Trophoblast cell (in vitro differentiated cells and primary cell): ENCODE results near the gene ELOVL6.

ENCODE experiments used
- DNase-seq, 2 donors: peaks; one replicate each; pipeline ENCODE4 v3.0.0-alpha.2; 2016
- H2AFZ ChIP-seq: 2 replicates; pipeline ENCODE4 v1.6.1; 2013; ENCODE audit warnings: low read length, moderate library complexity, mild to moderate bottlenecking; ENCODE audit not compliant: insufficient read depth, poor library complexity
- H2AK5ac ChIP-seq: 2 replicates; pipeline ENCODE4 v1.6.1; 2013; ENCODE audit warnings: mild to moderate bottlenecking, low read length
- H2BK120ac ChIP-seq: 2 replicates; pipeline ENCODE4 v1.6.1; 2013; ENCODE audit warnings: low read length, mild to moderate bottlenecking, moderate library complexity; ENCODE audit not compliant: insufficient read depth, poor library complexity
- H2BK12ac ChIP-seq: 2 replicates; pipeline ENCODE4 v1.6.1; 2013; ENCODE audit warnings: mild to moderate bottlenecking, low read length, moderate library complexity
- H2BK5ac ChIP-seq: 2 replicates; pipeline ENCODE4 v1.6.1; 2013; ENCODE audit warnings: low read length, low read depth, moderate library complexity, mild to moderate bottlenecking; ENCODE audit not compliant: poor library complexity
- H3K14ac ChIP-seq: 2 replicates; pipeline ENCODE4 v1.6.1; 2013; ENCODE audit warnings: mild to moderate bottlenecking, low read length
- H3K18ac ChIP-seq: 2 replicates; pipeline ENCODE4 v1.6.1; 2013; ENCODE audit warnings: mild to moderate bottlenecking, low read length
- H3K23ac ChIP-seq: 2 replicates; pipeline ENCODE4 v1.6.1; 2013; ENCODE audit warnings: low read length
- H3K27ac ChIP-seq: 2 replicates; pipeline ENCODE4 v1.5.1; 2013; ENCODE audit warnings: low read depth, mild to moderate bottlenecking, inconsistent platforms, low read length, moderate library complexity
- H3K27me3 ChIP-seq: 2 replicates; pipeline ENCODE4 v1.6.1; 2013; ENCODE audit warnings: inconsistent platforms, mild to moderate bottlenecking, low read length, moderate library complexity; ENCODE audit not compliant: insufficient read depth
- H3K36me3 ChIP-seq, 2 experiments: 1 replicate in 1 of 2; 2 replicates in 1 of 2; pipeline ENCODE4 v1.6.1; 2013; ENCODE audit warnings: low read length in 2 of 2, mild to moderate bottlenecking in 2 of 2, moderate library complexity in 1 of 2; ENCODE audit not compliant: insufficient read depth in 2 of 2, control insufficient read depth in 1 of 2
- H3K4ac ChIP-seq: 2 replicates; pipeline ENCODE4 v1.6.1; 2013; ENCODE audit warnings: low read depth, mild to moderate bottlenecking, low read length, moderate library complexity
- H3K4me1 ChIP-seq, 2 experiments: 1 replicate in 1 of 2; 2 replicates in 1 of 2; pipeline ENCODE4 v1.6.1; 2013; ENCODE audit warnings: low read length in 2 of 2, mild to moderate bottlenecking in 2 of 2, moderate library complexity in 1 of 2; ENCODE audit not compliant: insufficient read depth in 2 of 2, control insufficient read depth in 1 of 2
- H3K4me2 ChIP-seq: 2 replicates; pipeline ENCODE4 v1.6.1; 2013; ENCODE audit warnings: inconsistent platforms, mild to moderate bottlenecking, low read length, moderate library complexity
- H3K4me3 ChIP-seq: 2 replicates; pipeline ENCODE4 v1.5.1; 2013; ENCODE audit warnings: mild to moderate bottlenecking, low read depth, low read length, inconsistent platforms
- H3K79me1 ChIP-seq: one replicate; pipeline ENCODE4 v1.6.1; 2013; ENCODE audit warnings: low read length
- H3K79me2 ChIP-seq: 2 replicates; pipeline ENCODE4 v1.6.1; 2013; ENCODE audit warnings: low read length, mild to moderate bottlenecking; ENCODE audit not compliant: control insufficient read depth, insufficient read depth, poor library complexity
- H3K9ac ChIP-seq: 2 replicates; pipeline ENCODE4 v1.6.1; 2013; ENCODE audit warnings: mild to moderate bottlenecking, low read length
- H3K9me3 ChIP-seq: 2 replicates; pipeline ENCODE4 v1.6.1; 2013; ENCODE audit warnings: low read depth, mild to moderate bottlenecking, control low read depth, inconsistent platforms, low read length; ENCODE audit not compliant: insufficient read depth
- H4K12ac ChIP-seq: 2 replicates; pipeline ENCODE4 v1.6.1; 2013; ENCODE audit warnings: low read depth, mild to moderate bottlenecking, low read length, moderate library complexity
- H4K8ac ChIP-seq: 2 replicates; pipeline ENCODE4 v1.6.1; 2013; ENCODE audit warnings: low read depth, mild to moderate bottlenecking, low read length, moderate library complexity
- H4K91ac ChIP-seq: one replicate; pipeline ENCODE4 v1.6.1; 2013; ENCODE audit warnings: low read depth, mild to moderate bottlenecking, low read length, moderate library complexity
- WGBS: extraction: QIAGEN DNeasy Blood & Tissue Kit; methylation state at CpG from one replicate; pipeline ENCODE4 v1.1.7; 2013; ENCODE audit warnings: missing lambda C conversion rate; ENCODE audit not compliant: insufficient read length, insufficient coverage; ENCODE audit errors: extremely low coverage; 5-methylcytosine and 5-hydroxymethylcytosine counted together

Gene ELOVL6

GRCh38 chr4:110068248-110068647 is 130.2 kb downstream of the ELOVL6 start:
- no peaks in the 10 kb centered on the region for H3K27me3 ChIP-seq
- H3K79me1 ChIP-seq = no peaks in the 10 kb centered on the region
- H3K4me1 ChIP-seq = peaks cover 2% of the 10 kb centered on the region in 2 experiments
- no peak overlapping the region for H2BK120ac ChIP-seq
- no peak overlapping the region for H3K4ac ChIP-seq
- DNase-seq = no peak
- no peak overlapping the region for H3K18ac ChIP-seq
- no CpG with 5 or more reads among the region's 8 CpGs for WGBS
- H4K91ac ChIP-seq = no peak overlapping the region
- H4K8ac ChIP-seq = no peak overlapping the region
- H2AK5ac ChIP-seq = no peak overlapping the region
- H2AFZ ChIP-seq = no peak overlapping the region
- H3K36me3 ChIP-seq = no peaks in the 10 kb centered on the region
- H3K4me2 ChIP-seq = no peak overlapping the region
- H3K23ac ChIP-seq = no peak overlapping the region
- no peak overlapping the region for H3K27ac ChIP-seq
- H3K4me3 ChIP-seq = no peak overlapping the region
- no peaks in the 10 kb centered on the region for H3K9me3 ChIP-seq
- no peak overlapping the region for H2BK12ac ChIP-seq
- H4K12ac ChIP-seq = no peak overlapping the region
- H3K14ac ChIP-seq = no peak overlapping the region
- H3K79me2 ChIP-seq = no peaks in the 10 kb centered on the region
- no peak overlapping the region for H2BK5ac ChIP-seq
- no peak overlapping the region for H3K9ac ChIP-seq

GRCh38 chr4:110064934-110065333 is 133.5 kb downstream of the ELOVL6 start:
- Histone ChIP-seq H2AK5ac (no peak overlapping the region), H3K4ac (no peak overlapping the region), H3K27ac (no peak overlapping the region), H3K36me3 (no peaks in the 10 kb centered on the region), H2BK12ac (no peak overlapping the region), H3K23ac (no peak overlapping the region), H4K91ac (no peak overlapping the region), H3K79me2 (no peaks in the 10 kb centered on the region), H3K79me1 (no peaks in the 10 kb centered on the region), H3K18ac (no peak overlapping the region), H3K27me3 (no peaks in the 10 kb centered on the region), H4K8ac (no peak overlapping the region), H2BK5ac (no peak overlapping the region), H3K4me3 (no peak overlapping the region), H3K9me3 (no peaks in the 10 kb centered on the region), H3K4me2 (no peak overlapping the region), H3K14ac (no peak overlapping the region), H3K9ac (no peak overlapping the region), H2BK120ac (no peak overlapping the region), H4K12ac (no peak overlapping the region), H3K4me1 (peaks cover 2% of the 10 kb centered on the region in 2 experiments), H2AFZ (no peak overlapping the region)
- WGBS = no CpG with 5 or more reads among the region's 2 CpGs
- DNase-seq = no peak

GRCh38 chr4:110064295-110064694 is 134.1 kb downstream of the ELOVL6 start:
- no peak overlapping the region for H3K18ac ChIP-seq
- no peak overlapping the region for H2BK120ac ChIP-seq
- no peak overlapping the region for H2AK5ac ChIP-seq
- no peaks in the 10 kb centered on the region for H3K36me3 ChIP-seq
- no peak for DNase-seq
- H3K4ac ChIP-seq = no peak overlapping the region
- H3K9ac ChIP-seq = no peak overlapping the region
- no peak overlapping the region for H4K91ac ChIP-seq
- no peak overlapping the region for H3K27ac ChIP-seq
- H4K12ac ChIP-seq = no peak overlapping the region
- H3K9me3 ChIP-seq = no peaks in the 10 kb centered on the region
- no peak overlapping the region for H2BK12ac ChIP-seq
- no peak overlapping the region for H4K8ac ChIP-seq
- no peaks in the 10 kb centered on the region for H3K27me3 ChIP-seq
- H3K23ac ChIP-seq = no peak overlapping the region
- H3K14ac ChIP-seq = no peak overlapping the region
- no peaks in the 10 kb centered on the region for H3K79me2 ChIP-seq
- peaks cover 2% of the 10 kb centered on the region in 2 experiments for H3K4me1 ChIP-seq
- H2BK5ac ChIP-seq = no peak overlapping the region
- H3K79me1 ChIP-seq = no peaks in the 10 kb centered on the region
- no peak overlapping the region for H2AFZ ChIP-seq
- H3K4me2 ChIP-seq = no peak overlapping the region
- H3K4me3 ChIP-seq = no peak overlapping the region
- whole genome bisulfite sequencing = no CpG with 5 or more reads among the region's 1 CpG

GRCh38 chr4:110062166-110062565 is 136.2 kb downstream of the ELOVL6 start:
- no peaks in the 10 kb centered on the region for H3K27me3 ChIP-seq
- H3K4me2 ChIP-seq = no peak overlapping the region
- no peak overlapping the region for H2BK12ac ChIP-seq
- no peak overlapping the region for H2AK5ac ChIP-seq
- H3K79me1 ChIP-seq = no peaks in the 10 kb centered on the region
- peaks cover 2% of the 10 kb centered on the region in 2 experiments for H3K4me1 ChIP-seq
- peak overlapping the region; percentile 71 for H3K23ac ChIP-seq
- H2AFZ ChIP-seq = no peak overlapping the region
- no peaks in the 10 kb centered on the region for H3K9me3 ChIP-seq
- no peak overlapping the region for H3K4ac ChIP-seq
- no CpG with 5 or more reads among the region's 5 CpGs for WGBS
- H3K79me2 ChIP-seq = no peaks in the 10 kb centered on the region
- no peak overlapping the region for H3K18ac ChIP-seq
- H2BK120ac ChIP-seq = no peak overlapping the region
- no peak overlapping the region for H4K12ac ChIP-seq
- no peak overlapping the region for H4K91ac ChIP-seq
- DNase-seq = no peak
- H3K9ac ChIP-seq = no peak overlapping the region
- no peak overlapping the region for H3K4me3 ChIP-seq
- no peak overlapping the region for H4K8ac ChIP-seq
- no peak overlapping the region for H3K27ac ChIP-seq
- H3K36me3 ChIP-seq = no peaks in the 10 kb centered on the region
- no peak overlapping the region for H2BK5ac ChIP-seq
- H3K14ac ChIP-seq = no peak overlapping the region
